Urothelium cell line (cell line): Measurements from ENCODE around the gene ARHGAP22.

Experiments
- DNase-seq: peaks from one replicate; pipeline ENCODE4 v3.0.0; 2011; ENCODE audit warnings: low spot score, mixed read lengths
- FAIRE-seq: peaks from 2 replicates; lab custom pipeline; 2011; peaks lifted over from hg19 to GRCh38; lab: Jason Lieb, UNC

Gene ARHGAP22

GRCh38 chr10:48468130-48468790, 136.6 kb downstream of the ARHGAP22 start:
- no peak for FAIRE-seq

GRCh38 chr10:48467669-48468068, 137.2 kb downstream of the ARHGAP22 start:
- DNase-seq (no peak), FAIRE-seq (no peak)

More at GRCh38 chr10:48468130-48468790, 136.6 kb downstream of the ARHGAP22 start:
- DNase-seq = no peak

- FAIRE-seq (no peak), DNase-seq (no peak)
Measured at GRCh38 chr10:48466611-48467240, 138.1 kb downstream of the ARHGAP22 start.

- DNase-seq (no peak), FAIRE-seq (no peak)
Measured at GRCh38 chr10:48465860-48466521, 138.9 kb downstream of the ARHGAP22 start.

- DNase-seq (no peak), FAIRE-seq (no peak)
Measured at GRCh38 chr10:48464871-48465736, 139.8 kb downstream of the ARHGAP22 start.

GRCh38 chr10:48464121-48464870, 140.6 kb downstream of the ARHGAP22 start:
- FAIRE-seq (no peak), DNase-seq (no peak)

- DNase-seq = no peak
- FAIRE-seq = no peak
Measured at GRCh38 chr10:48463318-48464003, 141.4 kb downstream of the ARHGAP22 start.

GRCh38 chr10:48462482-48463020, 142.3 kb downstream of the ARHGAP22 start:
- no peak for DNase-seq
- FAIRE-seq = no peak

GRCh38 chr10:48461623-48462481, 143.0 kb downstream of the ARHGAP22 start:
- no peak for DNase-seq
- FAIRE-seq = peak; percentile 82

GRCh38 chr10:48460182-48460581, 144.7 kb downstream of the ARHGAP22 start:
- FAIRE-seq = peak; percentile 42
- DNase-seq = no peak

- FAIRE-seq = no peak
- DNase-seq = no peak
Measured at GRCh38 chr10:48459270-48460150, 145.4 kb downstream of the ARHGAP22 start.

- FAIRE-seq = no peak
- no peak for DNase-seq
Measured at GRCh38 chr10:48458662-48459048, 146.2 kb downstream of the ARHGAP22 start.

- DNase-seq (no peak), FAIRE-seq (no peak)
Measured at GRCh38 chr10:48457949-48458661, 146.8 kb downstream of the ARHGAP22 start.

- DNase-seq = no peak
- no peak for FAIRE-seq
Measured at GRCh38 chr10:48456808-48457761, 147.8 kb downstream of the ARHGAP22 start.

- DNase-seq = no peak
- FAIRE-seq = no peak
Measured at GRCh38 chr10:48456361-48456804, 148.5 kb downstream of the ARHGAP22 start.
